HL-60 (cell line): ENCODE results near the gene TOP3B.

Experiments
- DNase-seq, 2 experiments: peaks; one replicate each; pipeline ENCODE4 v3.0.0-alpha.2; 2010 to 2020; ENCODE audit warnings: low read depth in 1 of 2, low spot score in 1 of 2
- H3K27ac ChIP-seq: fragments of 250-450 bp; sonication (Bioruptor Pico); replicated peaks from 2 replicates; pipeline ENCODE4 v1.5.1; 2020; ENCODE audit warnings: mild to moderate bottlenecking, moderate library complexity
- H3K27me3 ChIP-seq: fragments of 250-450 bp; sonication (Bioruptor Pico); 2 replicates; pipeline ENCODE4 v1.5.1; 2021; ENCODE audit warnings: mild to moderate bottlenecking, moderate library complexity; ENCODE audit not compliant: insufficient read depth, poor library complexity, severe bottlenecking
- H3K4me3 ChIP-seq: replicated peaks from 2 replicates; pipeline ENCODE4 v1.5.1; 2011; ENCODE audit warnings: mild to moderate bottlenecking, control low read depth, low read length; ENCODE audit not compliant: insufficient read depth
- GABPA ChIP-seq: IDR thresholded peaks from 2 replicates; pipeline ENCODE4 v1.6.1; 2012; ENCODE audit warnings: low read depth
- POLR2AphosphoS5 ChIP-seq: IDR thresholded peaks from 2 replicates; pipeline ENCODE4 v1.6.1; 2012; ENCODE audit warnings: low read depth
- REST ChIP-seq: IDR thresholded peaks from 2 replicates; pipeline ENCODE4 v1.6.1; 2012; ENCODE audit warnings: low read depth; ENCODE audit not compliant: insufficient replicate concordance
- SPI1 ChIP-seq: IDR thresholded peaks from 2 replicates; pipeline ENCODE4 v1.6.1; 2012; ENCODE audit warnings: low read depth, mild to moderate bottlenecking, borderline replicate concordance
- TF ChIP-seq, protein P1 (sequence below): IDR thresholded peaks from one replicate; pipeline ENCODE4 v1.5.1; 2011; ENCODE audit warnings: low read length, control low read depth, inconsistent platforms; ENCODE audit not compliant: insufficient read depth

TOP3B gene

DNA sequence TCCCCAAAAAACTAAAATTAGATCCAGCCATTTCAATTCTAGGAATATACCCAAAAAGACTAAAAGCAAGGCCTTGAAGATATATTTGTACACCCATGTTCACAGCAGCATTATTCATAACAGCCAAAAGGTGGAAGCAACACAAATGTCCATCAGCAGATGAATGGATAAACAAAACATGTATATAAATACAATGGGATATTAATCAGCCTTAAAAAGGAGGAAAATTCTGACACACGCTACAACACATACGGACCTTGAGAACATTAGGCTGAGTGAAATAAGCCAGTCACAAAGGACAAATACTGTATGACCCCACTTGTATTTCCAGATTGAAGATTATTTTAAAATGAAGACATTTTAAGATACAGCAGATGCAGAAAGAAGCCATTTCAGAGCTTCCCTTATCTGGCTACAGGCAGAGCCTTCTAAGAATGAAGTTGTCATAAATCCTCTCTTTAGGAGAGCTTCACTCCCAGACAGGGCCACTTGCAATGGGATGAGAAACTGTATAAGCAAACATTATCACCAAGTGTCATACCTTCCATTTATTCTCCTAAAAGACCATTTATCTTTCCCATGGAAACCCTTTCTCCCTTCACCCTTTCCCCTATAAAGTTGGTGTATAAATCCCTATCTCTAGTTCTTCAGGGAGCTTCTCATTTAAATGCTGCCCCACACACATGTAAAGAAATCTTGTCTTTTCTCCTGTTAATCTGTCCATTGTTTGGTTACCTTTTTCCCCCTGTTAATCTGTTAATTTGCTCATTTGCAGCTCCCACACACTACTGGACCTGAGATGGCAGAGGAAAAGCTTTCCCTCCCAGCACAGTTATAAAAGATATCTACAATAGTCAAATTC lies 19.3 kb upstream of the TOP3B start:
- Histone ChIP-seq H3K4me3 (no peak overlapping the region), H3K27me3 (no peaks in the 10 kb centered on the region), H3K27ac (no peak overlapping the region)
- TF ChIP-seq, protein P1, sequence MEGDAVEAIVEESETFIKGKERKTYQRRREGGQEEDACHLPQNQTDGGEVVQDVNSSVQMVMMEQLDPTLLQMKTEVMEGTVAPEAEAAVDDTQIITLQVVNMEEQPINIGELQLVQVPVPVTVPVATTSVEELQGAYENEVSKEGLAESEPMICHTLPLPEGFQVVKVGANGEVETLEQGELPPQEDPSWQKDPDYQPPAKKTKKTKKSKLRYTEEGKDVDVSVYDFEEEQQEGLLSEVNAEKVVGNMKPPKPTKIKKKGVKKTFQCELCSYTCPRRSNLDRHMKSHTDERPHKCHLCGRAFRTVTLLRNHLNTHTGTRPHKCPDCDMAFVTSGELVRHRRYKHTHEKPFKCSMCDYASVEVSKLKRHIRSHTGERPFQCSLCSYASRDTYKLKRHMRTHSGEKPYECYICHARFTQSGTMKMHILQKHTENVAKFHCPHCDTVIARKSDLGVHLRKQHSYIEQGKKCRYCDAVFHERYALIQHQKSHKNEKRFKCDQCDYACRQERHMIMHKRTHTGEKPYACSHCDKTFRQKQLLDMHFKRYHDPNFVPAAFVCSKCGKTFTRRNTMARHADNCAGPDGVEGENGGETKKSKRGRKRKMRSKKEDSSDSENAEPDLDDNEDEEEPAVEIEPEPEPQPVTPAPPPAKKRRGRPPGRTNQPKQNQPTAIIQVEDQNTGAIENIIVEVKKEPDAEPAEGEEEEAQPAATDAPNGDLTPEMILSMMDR = no peak
- no peak for TF ChIP-seq POLR2AphosphoS5
- no peak for TF ChIP-seq REST
- TF ChIP-seq GABPA = no peak
- TF ChIP-seq SPI1 = no peak
- no peak for DNase-seq

DNA sequence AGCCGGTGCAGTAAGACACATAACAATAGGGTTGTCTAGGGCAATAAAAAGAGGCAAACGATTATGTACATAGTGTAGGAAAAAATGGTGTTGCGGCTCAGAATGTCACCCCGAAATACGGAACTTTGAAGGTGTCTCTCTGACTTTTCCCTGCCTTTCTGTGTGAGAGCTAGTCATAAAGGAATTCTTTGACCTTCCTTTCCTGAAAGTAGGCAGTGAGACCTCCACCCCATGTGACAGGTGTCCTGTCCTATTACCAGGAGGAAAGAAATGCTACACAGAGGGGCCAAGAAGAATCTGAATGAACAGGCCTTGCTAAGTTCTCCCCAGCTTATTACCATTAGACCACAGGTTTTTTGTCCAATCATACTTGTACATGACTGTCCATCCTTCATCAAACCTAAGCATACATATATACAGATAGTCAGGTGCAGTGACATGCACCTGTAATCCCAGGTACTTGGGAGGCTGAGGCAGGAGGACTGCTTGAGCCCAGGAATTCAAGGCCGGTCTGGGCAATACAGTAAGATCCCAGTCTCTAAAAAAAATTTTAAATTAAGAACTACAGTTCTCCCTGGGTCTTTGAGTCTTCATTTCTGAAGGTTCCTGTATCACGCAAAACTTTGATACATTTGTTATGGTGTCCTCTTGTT lies 16.1 kb upstream of the TOP3B start:
- H3K4me3 ChIP-seq = no peak overlapping the region
- no peaks in the 10 kb centered on the region for H3K27me3 ChIP-seq
- no peak overlapping the region for H3K27ac ChIP-seq
- TF ChIP-seq REST (no peak), POLR2AphosphoS5 (no peak), SPI1 (no peak), GABPA (no peak)
- TF ChIP-seq, protein P1 = no peak
- no peak for DNase-seq

DNA sequence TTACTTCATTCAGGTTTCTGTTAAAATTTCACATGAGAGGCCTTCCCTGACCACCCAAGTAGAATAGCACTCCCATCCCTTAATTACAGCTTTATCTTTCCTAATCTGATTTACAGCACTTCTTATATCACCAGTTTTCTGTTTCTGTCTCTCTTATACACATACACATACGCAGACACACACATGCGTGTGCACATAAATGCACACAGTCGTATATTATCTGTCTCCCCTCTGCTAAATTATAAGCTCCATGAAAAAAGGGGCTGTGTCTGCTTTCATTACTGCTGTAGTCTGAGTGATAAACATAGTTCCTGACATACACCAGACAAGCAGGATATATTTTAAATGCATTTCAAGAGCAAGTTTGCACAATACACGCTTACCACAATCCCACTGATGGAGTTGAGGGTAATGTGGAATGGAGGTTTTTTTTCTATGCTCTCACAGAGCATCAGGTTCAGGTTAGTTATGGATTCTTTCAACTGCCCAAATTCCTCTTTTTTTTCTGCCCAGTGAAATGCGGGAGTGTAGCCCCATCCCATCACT lies 13.7 kb upstream of the TOP3B start:
- H3K27ac ChIP-seq = no peak overlapping the region
- H3K4me3 ChIP-seq = no peak overlapping the region
- DNase-seq = no peak
- TF ChIP-seq GABPA (no peak), SPI1 (no peak), REST (no peak), POLR2AphosphoS5 (no peak)
- TF ChIP-seq, protein P1 = no peak
- no peaks in the 10 kb centered on the region for H3K27me3 ChIP-seq
